GM13976 (cell line): ENCODE data around the gene DOCK4.

Source experiments
- DNase-seq: peaks from one replicate; pipeline ENCODE4 v3.0.0; 2012; ENCODE audit warnings: low spot score
- in situ Hi-C: fragments of 300-500 bp; cut with MboI; formaldehyde crosslinking; loops from one replicate; pipeline ENCODE4 v1.12.0; 2022; ENCODE audit warnings: low sequenced_read_pairs, mixed read lengths, inconsistent platforms; ENCODE audit not compliant: unreplicated experiment
- TF ChIP-seq, protein P1 (sequence below): IDR thresholded peaks from 2 replicates; pipeline ENCODE4 v1.5.1; 2012; ENCODE audit warnings: borderline replicate concordance, mild to moderate bottlenecking; ENCODE audit not compliant: insufficient read depth; ENCODE audit errors: extremely low read depth, missing control alignments, control extremely low read depth

Gene DOCK4

DNA sequence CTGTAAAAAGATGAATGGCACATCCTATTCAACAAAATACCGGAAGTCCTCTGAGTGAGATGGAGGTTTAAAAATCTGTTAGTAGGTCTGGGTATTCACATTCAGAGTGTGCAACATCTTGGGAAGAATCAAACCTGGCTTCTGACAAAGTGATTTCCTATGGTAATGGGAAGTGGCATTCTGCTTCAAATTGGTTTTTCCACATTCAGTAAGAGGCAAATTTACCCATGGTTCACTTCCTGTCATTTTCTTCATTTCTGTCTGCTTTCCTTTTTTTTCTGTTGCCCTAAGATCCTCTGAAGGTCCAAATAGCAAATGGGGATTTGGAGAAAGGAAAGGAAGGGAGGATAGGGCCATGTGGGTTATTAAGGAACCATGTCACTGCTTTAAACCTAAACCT is 218.3 kb downstream of the DOCK4 start:
- TF ChIP-seq, protein P1, sequence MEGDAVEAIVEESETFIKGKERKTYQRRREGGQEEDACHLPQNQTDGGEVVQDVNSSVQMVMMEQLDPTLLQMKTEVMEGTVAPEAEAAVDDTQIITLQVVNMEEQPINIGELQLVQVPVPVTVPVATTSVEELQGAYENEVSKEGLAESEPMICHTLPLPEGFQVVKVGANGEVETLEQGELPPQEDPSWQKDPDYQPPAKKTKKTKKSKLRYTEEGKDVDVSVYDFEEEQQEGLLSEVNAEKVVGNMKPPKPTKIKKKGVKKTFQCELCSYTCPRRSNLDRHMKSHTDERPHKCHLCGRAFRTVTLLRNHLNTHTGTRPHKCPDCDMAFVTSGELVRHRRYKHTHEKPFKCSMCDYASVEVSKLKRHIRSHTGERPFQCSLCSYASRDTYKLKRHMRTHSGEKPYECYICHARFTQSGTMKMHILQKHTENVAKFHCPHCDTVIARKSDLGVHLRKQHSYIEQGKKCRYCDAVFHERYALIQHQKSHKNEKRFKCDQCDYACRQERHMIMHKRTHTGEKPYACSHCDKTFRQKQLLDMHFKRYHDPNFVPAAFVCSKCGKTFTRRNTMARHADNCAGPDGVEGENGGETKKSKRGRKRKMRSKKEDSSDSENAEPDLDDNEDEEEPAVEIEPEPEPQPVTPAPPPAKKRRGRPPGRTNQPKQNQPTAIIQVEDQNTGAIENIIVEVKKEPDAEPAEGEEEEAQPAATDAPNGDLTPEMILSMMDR = no peak
- no peak for DNase-seq
- in situ Hi-C loops = no loop called here

DNA sequence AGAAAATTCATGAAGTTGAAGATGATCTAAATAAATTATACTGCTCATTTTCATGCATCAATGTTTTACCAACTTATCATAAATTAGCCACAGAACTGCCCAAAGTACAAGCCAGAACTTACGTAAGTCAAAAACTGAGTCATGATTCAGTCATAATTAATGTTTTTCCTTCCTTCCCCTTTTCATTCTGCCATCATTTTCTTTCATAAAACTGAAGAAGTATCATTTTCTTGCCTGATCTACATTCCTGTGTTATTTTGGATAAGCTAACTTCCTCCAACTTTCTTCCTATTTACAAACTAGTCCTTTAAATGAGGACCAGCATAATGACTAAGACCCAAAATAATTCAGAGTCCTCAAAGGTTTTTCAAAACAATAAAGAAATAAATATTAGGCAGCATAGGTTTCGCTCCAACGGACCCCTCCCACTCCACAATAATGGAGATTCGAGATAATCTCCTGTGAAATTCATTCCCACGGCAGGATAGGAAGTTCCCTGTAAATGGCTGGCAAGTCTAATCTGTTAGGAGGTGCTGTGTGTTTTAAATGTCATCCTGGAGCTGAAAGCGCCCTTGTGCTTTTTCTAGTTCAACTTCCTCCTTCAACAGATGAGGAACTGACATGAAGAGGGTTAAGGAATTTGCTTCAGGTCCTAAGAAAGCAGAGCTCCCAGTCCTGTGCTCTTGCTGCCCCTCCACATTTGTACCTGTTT is 218.9 kb downstream of the DOCK4 start:
- DNase-seq = no peak
- in situ Hi-C loops = no loop called here
- TF ChIP-seq, protein P1 = no peak

GRCh38 chr7:111986601-111987000 is 219.6 kb downstream of the DOCK4 start:
- in situ Hi-C loops = no loop called here
- DNase-seq = no peak
- TF ChIP-seq, protein P1 = no peak

- in situ Hi-C loops = no loop called here
- TF ChIP-seq, protein P1 = no peak
- DNase-seq = no peak
Measured at GRCh38 chr7:111985798-111986197, 220.4 kb downstream of the DOCK4 start.

DNA sequence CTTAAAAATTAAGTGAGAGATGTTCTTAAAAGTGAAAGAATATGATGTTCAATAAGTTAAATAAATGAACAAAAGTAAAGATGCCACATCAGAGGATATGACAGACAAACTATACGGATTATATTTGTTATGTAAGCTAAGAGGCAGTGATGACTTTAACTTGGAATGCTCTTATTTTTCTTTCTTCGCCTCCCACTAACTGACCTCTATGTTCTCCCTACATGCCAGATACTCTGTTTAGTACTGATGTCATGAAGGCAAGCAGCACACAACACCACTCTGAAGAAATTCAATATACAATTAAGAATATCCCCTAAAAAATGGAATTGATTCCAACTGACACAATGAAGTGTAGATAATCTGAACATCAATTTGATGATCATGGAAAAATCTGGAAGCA is 223.4 kb downstream of the DOCK4 start:
- TF ChIP-seq, protein P1 = no peak
- in situ Hi-C loops = no loop called here
- DNase-seq = no peak

DNA sequence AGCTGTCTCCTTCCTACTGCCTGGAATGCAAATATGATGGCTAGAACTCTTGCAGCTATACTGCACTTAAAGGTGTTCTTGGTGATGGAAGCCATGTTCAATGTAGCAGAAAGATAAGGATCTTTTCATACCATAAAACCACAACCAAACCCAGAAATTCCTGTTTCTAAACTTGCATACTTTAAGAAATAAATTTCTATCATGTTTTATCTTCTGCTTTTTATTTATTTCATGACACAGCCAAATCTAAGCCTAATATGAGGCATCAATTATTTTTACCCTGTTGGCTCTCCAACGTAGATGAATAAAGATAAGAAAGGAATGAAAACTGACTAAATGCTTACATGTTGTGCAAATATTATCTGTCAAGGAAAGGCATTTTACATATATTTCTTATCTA is 224.1 kb downstream of the DOCK4 start:
- TF ChIP-seq, protein P1 = no peak
- in situ Hi-C loops = no loop called here
- no peak for DNase-seq
